GM12872 (cell line): ENCODE results near the gene TBC1D5.

Source experiments
- CTCF ChIP-seq: IDR thresholded peaks from 3 replicates; pipeline ENCODE4 v1.5.1; 2011; ENCODE audit warnings: low read depth, mild to moderate bottlenecking, low read length, moderate library complexity; ENCODE audit not compliant: insufficient read depth

TBC1D5 gene

GRCh38 chr3:17585394-17586325 lies 156.8 kb downstream of the TBC1D5 start:
- TF ChIP-seq CTCF, result no peak

- TF ChIP-seq CTCF, result no peak
Observed at GRCh38 chr3:17584066-17584465, 158.4 kb downstream of the TBC1D5 start.

GRCh38 chr3:17583530-17583929 lies 158.9 kb downstream of the TBC1D5 start:
- no peak for TF ChIP-seq CTCF

DNA sequence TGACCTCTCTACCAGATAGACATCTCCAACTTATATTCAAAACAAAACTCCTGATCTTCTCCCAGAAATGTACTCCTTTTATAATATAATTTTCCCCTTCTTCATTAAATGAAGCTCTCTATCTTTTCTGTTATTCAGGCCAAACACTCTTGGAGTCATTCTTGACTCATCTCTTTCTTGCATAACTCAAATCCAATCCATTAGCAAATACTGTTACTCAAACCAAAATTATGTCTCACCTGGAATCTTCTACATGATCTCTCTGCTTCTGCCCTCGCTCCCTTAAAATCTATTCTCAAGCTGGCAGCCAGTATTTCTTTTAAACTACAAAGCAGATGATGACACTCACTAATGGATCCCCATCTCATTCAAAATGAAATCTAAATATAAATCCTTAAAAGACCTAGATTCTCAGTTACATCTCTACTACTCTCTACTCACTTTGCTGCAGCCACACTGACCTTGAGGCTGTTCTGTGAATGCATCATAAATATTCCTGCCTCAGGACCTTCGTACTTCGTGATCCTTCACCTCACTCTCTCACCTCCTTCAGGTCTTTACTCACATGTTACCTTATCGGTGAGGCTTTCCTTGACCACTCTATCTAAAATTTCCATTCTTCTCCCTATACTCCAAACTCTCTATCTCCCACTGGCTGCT lies 160.9 kb downstream of the TBC1D5 start:
- no peak for TF ChIP-seq CTCF

- TF ChIP-seq CTCF, result no peak
Observed at GRCh38 chr3:17580901-17581300, 161.5 kb downstream of the TBC1D5 start.

- TF ChIP-seq CTCF, result no peak
Observed at GRCh38 chr3:17579289-17580031, 163.0 kb downstream of the TBC1D5 start.

DNA sequence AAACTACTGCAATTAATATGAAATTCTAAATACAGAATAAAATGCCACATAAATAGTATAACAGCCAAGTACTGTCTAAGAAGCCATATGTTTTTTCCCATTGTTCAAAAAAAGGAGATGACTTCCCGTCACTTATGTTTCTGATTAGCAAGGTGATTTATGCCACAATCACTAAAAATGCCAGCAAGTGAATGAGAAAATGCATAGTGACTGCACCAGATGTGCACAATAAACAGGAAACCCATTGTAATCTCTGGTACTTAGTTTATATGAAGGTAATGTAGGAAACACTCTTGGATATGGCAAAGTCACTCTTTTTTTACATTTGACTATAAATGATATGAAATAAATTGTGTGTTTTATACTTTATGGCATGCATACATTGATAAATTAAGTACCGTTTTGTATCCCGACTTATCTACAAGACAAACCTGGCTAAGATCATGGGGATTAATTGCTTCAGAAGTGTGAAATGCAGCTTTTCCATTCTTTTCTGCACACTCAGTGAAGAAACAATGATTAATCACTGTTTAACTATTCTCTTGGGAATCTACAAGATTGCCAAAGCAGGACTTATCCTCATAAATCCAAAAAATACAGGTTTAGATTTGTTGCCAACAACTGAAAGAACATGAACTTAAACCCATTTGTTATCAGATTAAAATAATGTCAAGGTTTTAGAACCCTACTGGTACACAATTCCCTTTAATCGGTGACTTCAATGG lies 164.5 kb downstream of the TBC1D5 start:
- no peak for TF ChIP-seq CTCF
